IPS-11a (cell line): Measurements from ENCODE around the gene CEP95.
"Not testable (repeated sequence)": the region's sequence is repeated elsewhere in the genome, so short reads cannot be mapped to it uniquely, and the experiment has no call there.

Source experiments
- H3K4me3 ChIP-seq: one replicate; pipeline ENCODE4 v1.5.1; 2013; ENCODE audit warnings: low read depth, low read length, control low read depth

CEP95 gene

GRCh38 chr17:64571746-64572145 lies 65.0 kb downstream of the CEP95 start:
- no peak overlapping the region for H3K4me3 ChIP-seq

DNA sequence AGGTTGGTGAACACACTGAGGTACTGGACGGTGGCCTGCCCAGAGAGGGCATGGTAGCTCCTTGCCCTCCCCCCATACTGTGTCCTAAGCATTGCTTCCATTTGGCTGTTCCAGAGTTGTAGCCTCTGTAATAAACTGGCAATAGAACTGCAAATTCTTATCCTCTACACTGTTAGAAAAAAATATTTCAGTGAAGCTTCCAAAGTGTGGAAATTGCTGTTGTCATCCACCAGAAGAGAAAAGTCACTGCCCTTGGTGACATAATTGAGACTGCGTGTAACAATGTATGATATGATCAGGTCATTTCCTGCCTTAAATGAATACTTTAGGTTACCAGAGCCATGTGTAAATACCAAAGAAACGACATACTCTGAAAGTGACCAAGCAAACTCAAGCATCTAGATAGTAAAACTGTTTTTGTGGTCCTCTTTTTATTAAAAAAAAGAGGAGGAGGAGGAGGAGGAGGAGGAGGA lies 65.9 kb downstream of the CEP95 start:
- H3K4me3 ChIP-seq: no peak overlapping the region

- H3K4me3 ChIP-seq: no peak overlapping the region
These were observed 66.4 kb downstream of the CEP95 start for GRCh38 chr17:64573214-64573613.

DNA sequence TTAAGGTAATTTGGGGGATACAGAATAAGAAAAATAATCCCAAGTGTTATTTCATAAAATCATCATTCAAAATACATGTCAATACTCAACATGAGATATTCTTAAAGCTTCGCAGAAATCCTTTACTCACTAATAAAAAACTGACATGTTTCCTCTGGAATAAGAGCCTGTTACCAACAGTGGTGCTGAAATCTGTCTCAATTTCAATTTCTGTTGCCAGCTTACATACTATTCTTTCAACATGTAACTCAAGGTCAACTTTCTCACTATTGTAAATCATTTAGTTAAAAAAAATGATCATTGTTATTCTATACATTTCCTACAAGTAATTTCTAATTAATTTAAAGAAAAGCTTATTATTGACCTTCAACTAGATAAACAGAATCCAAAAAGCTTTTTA lies 67.9 kb downstream of the CEP95 start:
- H3K4me3 ChIP-seq: no peak overlapping the region

GRCh38 chr17:64575431-64575830 lies 68.7 kb downstream of the CEP95 start:
- H3K4me3 ChIP-seq: no peak overlapping the region

- H3K4me3 ChIP-seq: not testable (repeated sequence)
These were observed 70.2 kb downstream of the CEP95 start for GRCh38 chr17:64577025-64577424.

- H3K4me3 ChIP-seq: no peak overlapping the region
These were observed 73.1 kb downstream of the CEP95 start for GRCh38 chr17:64579917-64580316.

DNA sequence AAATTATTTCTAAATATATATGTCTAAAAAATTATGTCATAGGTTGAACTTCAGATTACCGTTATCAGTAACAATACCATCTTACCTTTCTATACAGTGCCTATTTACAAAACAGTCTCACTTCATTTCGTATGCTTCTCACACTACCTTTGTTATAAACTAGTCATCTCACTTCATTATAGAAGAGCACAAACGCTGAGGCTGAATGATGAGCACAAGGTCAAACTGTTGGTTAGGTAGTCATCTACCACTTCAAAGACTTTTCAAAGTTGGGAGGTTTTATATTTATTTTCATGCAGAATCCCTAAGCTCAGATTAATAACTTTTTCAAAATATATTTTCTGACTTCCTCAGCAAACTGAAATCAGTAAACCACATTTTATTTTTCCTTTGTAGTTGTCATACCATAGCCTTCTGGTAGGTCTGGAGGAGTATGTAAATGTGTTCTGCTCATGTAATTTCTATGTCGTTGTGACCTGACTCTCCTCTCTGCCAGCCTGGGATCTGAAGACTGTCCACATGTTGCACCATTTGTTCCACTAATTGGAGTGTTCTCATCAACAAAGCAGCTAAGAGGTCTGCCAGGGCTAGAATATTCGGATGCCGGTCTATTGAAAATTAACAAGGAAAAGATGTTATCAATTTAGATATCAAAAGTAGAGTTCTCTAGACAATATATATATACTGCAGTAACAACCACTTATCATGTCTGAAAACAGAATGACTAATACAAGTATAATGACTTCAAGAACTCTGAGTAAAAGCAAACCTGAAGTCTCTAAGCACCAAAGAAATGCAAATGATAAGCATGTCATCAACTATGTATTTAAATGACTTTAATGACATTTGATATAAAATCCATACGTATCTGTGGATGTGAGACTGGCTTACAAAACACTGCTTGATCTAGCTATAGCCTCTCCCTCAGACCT lies 73.9 kb downstream of the CEP95 start:
- H3K4me3 ChIP-seq: no peak overlapping the region

DNA sequence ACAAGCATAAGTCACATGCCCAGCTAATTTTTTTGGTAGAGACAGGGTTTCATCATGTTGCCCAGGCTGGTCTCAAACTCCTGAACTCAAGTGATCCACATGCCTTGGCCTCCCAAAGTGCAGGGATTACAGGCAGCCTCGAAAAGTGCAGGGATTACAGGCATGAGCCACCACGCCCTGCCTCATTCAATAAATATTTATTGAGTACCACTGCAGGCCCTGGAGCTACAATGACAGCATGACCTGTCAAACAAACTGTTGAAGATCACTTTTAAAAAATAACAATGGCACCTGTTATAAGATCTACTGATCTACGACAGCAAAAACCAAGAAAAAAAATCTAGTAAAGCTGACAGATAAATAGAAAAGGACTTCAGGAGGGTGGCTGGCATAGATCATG lies 76.3 kb downstream of the CEP95 start:
- no peak overlapping the region for H3K4me3 ChIP-seq

DNA sequence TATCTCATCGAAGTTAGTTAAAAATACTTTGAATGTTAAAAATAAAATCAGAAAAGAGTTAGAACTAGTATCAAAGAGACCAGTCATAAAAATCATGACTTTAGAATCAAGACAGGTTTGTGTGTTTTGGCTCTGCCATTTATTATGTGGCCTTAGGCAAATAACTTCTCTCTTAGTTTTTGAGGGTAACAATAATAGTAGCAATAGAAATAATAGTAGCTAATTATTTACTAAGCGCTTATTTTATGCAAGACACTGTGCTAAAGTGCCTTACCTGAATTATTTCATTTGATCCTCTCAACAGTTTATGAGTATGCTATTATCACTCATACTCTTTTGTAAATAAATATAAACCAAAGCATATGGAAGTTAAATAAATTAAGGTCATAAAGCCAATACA lies 78.4 kb downstream of the CEP95 start:
- H3K4me3 ChIP-seq: no peak overlapping the region
